ENCODE measurements around the gene SYTL3.

GRCh38 chr6:158607411-158608170 lies 42.3 kb upstream of the SYTL3 start:
- TF ChIP-seq CTCF (IDR thresholded peaks at IDR 0.05) (no peak), POLR2AphosphoS5 (IDR thresholded peaks at IDR 0.05) (no peak), POLR2A (IDR thresholded peaks at IDR 0.05) (no peak)
